Activated naive CD8-positive, alpha-beta T cell treated with anti-CD3 and anti-CD28 coated beads for 36 hours (primary cell): Measurements from ENCODE around the gene GRIPAP1. TPM values are rescaled to one million over a fixed set of nuclear protein-coding genes. Genes with fewer than 3 reads are reported as not detected.

Source experiments
- DNase-seq: peaks from one replicate; pipeline ENCODE4 v3.0.0; 2021
- H3K27ac Mint-ChIP-seq: one replicate; pipeline ENCODE4 v1.8.0; 2022; ENCODE audit warnings: mild to moderate bottlenecking, moderate library complexity, mixed read lengths
- H3K27me3 Mint-ChIP-seq: one replicate; pipeline ENCODE4 v1.8.0; 2022; ENCODE audit warnings: mild to moderate bottlenecking, mixed read lengths
- H3K36me3 Mint-ChIP-seq: one replicate; pipeline ENCODE4 v1.8.0; 2021; ENCODE audit warnings: mild to moderate bottlenecking, mixed read lengths
- H3K4me1 Mint-ChIP-seq: one replicate; pipeline ENCODE4 v1.8.0; 2021; ENCODE audit warnings: mixed read lengths
- H3K4me3 Mint-ChIP-seq: one replicate; pipeline ENCODE4 v1.8.0; 2022; ENCODE audit warnings: mild to moderate bottlenecking, moderate library complexity, mixed read lengths
- H3K9me3 Mint-ChIP-seq: one replicate; pipeline ENCODE4 v1.8.0; 2022; ENCODE audit warnings: mixed read lengths
- total RNA-seq, 2 experiments: library from RNA; stranded (reverse); gene quantifications; one replicate each; pipeline ENCODE4 v1.2.3, GENCODE V29; 2021

GRIPAP1 gene
- total RNA-seq, 2 experiments from 2014 or later: 53.7 to 54.3 TPM

DNA sequence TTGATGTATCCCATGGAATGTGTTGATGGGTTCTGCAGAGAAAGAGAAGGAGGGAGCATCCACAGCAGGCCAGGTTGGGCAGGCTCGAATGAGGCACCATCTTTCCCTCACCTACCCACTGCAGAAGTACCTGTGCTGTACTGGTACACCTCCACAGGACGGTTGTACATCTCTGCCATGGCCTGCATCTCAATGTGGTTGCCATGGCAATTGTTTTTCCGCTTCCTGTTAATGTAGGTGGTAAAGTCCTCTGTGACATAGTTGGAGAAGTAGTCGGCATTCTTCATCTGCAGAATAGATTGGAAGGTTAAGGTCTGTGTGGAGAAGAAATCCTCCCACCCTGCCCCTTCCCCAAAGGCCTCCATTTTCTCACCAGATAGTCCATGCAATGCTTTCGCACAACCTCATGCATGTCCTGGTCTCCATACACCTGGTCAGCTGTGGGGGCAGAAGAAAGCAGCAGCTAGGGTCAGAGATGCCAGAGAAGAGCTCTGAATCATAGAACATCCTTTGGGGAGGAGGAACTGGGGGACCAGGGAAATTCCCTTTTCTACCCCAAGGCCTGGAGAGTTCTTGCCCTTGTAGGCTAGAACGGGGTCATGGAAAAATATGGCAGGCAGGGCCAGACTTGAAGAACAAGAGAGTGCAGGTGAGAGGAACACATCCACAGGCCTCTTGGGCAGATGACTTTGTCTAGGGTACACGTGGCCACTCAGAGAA is 67.3 kb downstream of the GRIPAP1 start:
- H3K36me3 Mint-ChIP-seq: peaks cover 59% of the 10 kb centered on the region
- peak overlapping the region; percentile 55 for H3K4me3 Mint-ChIP-seq
- H3K4me1 Mint-ChIP-seq: peaks cover 53% of the 10 kb centered on the region
- peak overlapping the region; percentile 99 for H3K27ac Mint-ChIP-seq
- no peak for DNase-seq
- no peaks in the 10 kb centered on the region for H3K9me3 Mint-ChIP-seq
- H3K27me3 Mint-ChIP-seq: no peaks in the 10 kb centered on the region

DNA sequence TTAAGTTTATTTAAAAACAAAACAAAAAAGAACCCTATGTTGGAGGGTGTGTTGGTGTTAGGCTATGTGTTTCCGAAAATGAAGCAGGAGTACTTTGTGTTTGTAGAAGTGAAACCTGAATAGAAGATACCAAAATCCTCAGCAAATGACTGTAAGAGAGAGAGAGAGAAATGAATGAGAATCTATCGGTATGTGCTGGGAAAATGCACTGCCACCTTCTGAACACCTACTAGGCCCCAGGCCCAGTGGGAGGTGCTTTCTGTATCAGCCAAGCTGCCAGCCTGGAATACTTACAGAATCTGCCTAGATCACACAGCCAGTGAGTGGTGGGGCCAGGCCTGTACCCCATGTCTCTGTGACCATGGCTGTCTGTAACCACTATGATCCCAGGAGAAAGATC is 68.3 kb downstream of the GRIPAP1 start:
- DNase-seq: no peak
- peaks cover 56% of the 10 kb centered on the region for H3K36me3 Mint-ChIP-seq
- H3K4me1 Mint-ChIP-seq: peaks cover 43% of the 10 kb centered on the region
- no peaks in the 10 kb centered on the region for H3K27me3 Mint-ChIP-seq
- no peaks in the 10 kb centered on the region for H3K9me3 Mint-ChIP-seq
- peak overlapping the region; percentile 99 for H3K27ac Mint-ChIP-seq
- H3K4me3 Mint-ChIP-seq: peak overlapping the region; percentile 47

DNA sequence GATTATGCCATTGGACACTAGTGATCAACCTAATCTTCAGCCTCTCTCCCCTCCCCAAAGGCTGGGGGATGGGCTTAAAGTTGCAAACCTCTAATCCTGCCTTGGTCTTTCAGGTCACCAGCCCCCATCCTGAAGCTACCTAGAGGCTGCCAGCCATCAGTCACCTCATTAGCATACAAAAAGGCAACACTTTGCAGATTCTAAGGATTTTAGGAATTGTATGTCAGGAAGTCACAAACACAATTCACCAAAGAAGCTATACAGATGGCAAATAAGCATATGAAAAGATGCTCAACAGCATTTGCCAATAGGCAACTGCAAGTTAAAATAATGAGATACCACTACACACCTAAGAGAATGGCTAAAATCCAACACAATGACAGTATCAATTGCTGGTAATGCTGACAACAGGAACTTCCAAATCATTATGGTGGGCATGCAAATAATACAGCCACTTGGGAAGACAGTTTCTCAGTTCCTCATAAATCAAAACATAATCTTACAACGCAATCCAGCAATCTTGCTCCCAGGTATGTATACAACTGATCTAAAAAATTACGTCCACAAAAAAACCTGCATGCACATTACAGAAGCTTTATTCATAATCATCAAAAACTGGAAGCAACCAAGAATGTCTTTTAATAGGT is 74.2 kb downstream of the GRIPAP1 start:
- Mint-ChIP-seq H3K4me1 (peaks cover 17% of the 10 kb centered on the region), H3K9me3 (no peaks in the 10 kb centered on the region), H3K36me3 (peaks cover 26% of the 10 kb centered on the region), H3K27ac (no peak overlapping the region), H3K27me3 (no peaks in the 10 kb centered on the region), H3K4me3 (no peak overlapping the region)
- DNase-seq: no peak

DNA sequence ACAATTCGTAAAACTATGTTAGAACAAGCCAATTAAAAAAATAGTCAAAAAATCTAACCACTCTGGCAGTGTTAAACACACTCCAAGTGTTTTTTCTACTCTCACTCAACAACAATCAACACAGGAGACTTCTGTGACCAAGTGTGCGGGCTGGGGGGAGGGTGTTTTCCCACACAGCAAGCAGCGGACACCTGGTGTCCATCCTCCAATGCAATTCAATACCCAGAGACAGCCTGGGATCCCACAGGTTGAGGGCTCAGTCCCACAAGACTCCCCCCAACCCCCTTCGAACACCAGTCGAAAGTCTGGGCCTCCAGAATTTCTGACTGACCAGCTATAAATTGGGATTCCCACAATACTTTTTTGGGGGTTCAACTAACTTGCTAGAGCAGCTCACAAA is 74.9 kb downstream of the GRIPAP1 start:
- no peak for DNase-seq
- no peak overlapping the region for H3K27ac Mint-ChIP-seq
- H3K4me1 Mint-ChIP-seq: peaks cover 19% of the 10 kb centered on the region
- no peak overlapping the region for H3K4me3 Mint-ChIP-seq
- no peaks in the 10 kb centered on the region for H3K27me3 Mint-ChIP-seq
- peaks cover 27% of the 10 kb centered on the region for H3K36me3 Mint-ChIP-seq
- H3K9me3 Mint-ChIP-seq: no peaks in the 10 kb centered on the region

DNA sequence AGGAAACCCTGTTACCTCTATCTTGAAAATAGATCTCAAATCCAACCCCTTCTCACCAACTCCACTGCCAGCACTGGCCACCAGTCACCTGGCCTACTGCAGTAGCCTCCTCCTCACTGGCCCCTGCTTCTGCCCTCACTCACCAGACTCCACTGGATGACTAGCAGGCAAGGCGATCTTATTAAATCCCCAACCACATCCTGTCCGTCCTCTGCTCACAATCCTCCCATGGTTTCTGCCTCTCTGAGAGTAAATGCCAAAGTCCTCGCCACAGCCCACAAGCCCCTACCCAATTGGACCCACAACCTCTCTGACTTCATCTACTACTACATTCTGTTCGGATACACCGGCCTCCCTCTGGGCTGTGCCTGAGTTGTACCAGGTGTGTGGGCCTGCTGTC is 77.8 kb downstream of the GRIPAP1 start:
- H3K36me3 Mint-ChIP-seq: peaks cover 30% of the 10 kb centered on the region
- peak overlapping the region; percentile 78 for H3K27ac Mint-ChIP-seq
- peaks cover 43% of the 10 kb centered on the region for H3K4me1 Mint-ChIP-seq
- DNase-seq: no peak
- H3K9me3 Mint-ChIP-seq: no peaks in the 10 kb centered on the region
- no peaks in the 10 kb centered on the region for H3K27me3 Mint-ChIP-seq
- no peak overlapping the region for H3K4me3 Mint-ChIP-seq

DNA sequence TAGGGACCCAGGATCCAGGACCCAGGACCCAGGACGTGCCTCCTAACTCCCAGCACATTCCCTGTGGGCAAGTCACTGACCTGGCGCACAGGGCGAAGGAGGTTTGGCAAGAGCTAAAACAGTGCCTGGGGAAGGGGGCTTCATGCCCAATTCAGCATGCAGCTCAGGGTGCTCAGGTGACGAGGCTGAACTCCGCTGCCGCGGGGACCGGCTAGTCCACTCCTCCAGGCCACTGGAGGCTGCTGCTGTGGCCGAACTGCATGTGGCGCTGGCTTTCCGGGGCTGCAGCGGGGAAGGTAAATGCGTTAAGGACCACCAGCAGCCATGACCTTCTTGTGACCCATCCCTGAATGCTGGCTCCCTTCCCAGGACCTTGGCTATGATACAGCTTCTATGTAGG is 78.3 kb downstream of the GRIPAP1 start:
- no peak overlapping the region for H3K4me3 Mint-ChIP-seq
- peaks cover 43% of the 10 kb centered on the region for H3K4me1 Mint-ChIP-seq
- H3K27me3 Mint-ChIP-seq: no peaks in the 10 kb centered on the region
- peak overlapping the region; percentile 78 for H3K27ac Mint-ChIP-seq
- no peaks in the 10 kb centered on the region for H3K9me3 Mint-ChIP-seq
- H3K36me3 Mint-ChIP-seq: peaks cover 30% of the 10 kb centered on the region
- no peak for DNase-seq

Other genes starting within 250 kb of the GRIPAP1 start
- gene GLOD5, start 240.5 kb downstream of the GRIPAP1 start, total RNA-seq: not detected
- gene GATA1, start 215.7 kb downstream of the GRIPAP1 start, total RNA-seq: not detected
- 10 to 100 TPM; 45.3 to 50.0 TPM for gene HDAC6, start 200.2 kb downstream of the GRIPAP1 start, total RNA-seq
- under 1 TPM; 0.54 to 0.70 TPM for gene ERAS, start 175.8 kb downstream of the GRIPAP1 start, total RNA-seq
- gene PCSK1N, start 166.7 kb downstream of the GRIPAP1 start, total RNA-seq: 1 to 10 TPM; 1.4 to 1.8 TPM
- gene TIMM17B, start 104.5 kb downstream of the GRIPAP1 start, total RNA-seq: 10 to 100 TPM; 57.8 to 60.5 TPM
- gene PQBP1, start 104.3 kb downstream of the GRIPAP1 start, total RNA-seq: 10 to 100 TPM; 84.3 to 85.7 TPM
- 10 to 100 TPM; 20.8 to 24.0 TPM for gene SLC35A2, start 90.6 kb downstream of the GRIPAP1 start, total RNA-seq
- 100 to 1,000 TPM; 213 to 219 TPM for gene PIM2, start 83.2 kb downstream of the GRIPAP1 start, total RNA-seq
- gene OTUD5, start 44.7 kb downstream of the GRIPAP1 start, total RNA-seq: 10 to 100 TPM; 57.3 to 59.5 TPM
- gene KCND1, start 30.4 kb downstream of the GRIPAP1 start, total RNA-seq: 1 to 10 TPM; 1.2 to 1.3 TPM
- gene TFE3, start 41.1 kb upstream of the GRIPAP1 start, total RNA-seq: 10 to 100 TPM; 21.0 to 23.3 TPM
- gene CCDC120, start 56.7 kb upstream of the GRIPAP1 start, total RNA-seq: 1 to 10 TPM; 3.7 to 4.3 TPM
- gene PRAF2, start 71.7 kb upstream of the GRIPAP1 start, total RNA-seq: 10 to 100 TPM; 10.1 to 11.9 TPM
- 10 to 100 TPM; 23.7 to 31.1 TPM for gene WDR45, start 77.6 kb upstream of the GRIPAP1 start, total RNA-seq
- gene GPKOW, start 121.5 kb upstream of the GRIPAP1 start, total RNA-seq: 10 to 100 TPM; 19.9 to 20.0 TPM
- gene MAGIX, start 160.5 kb upstream of the GRIPAP1 start, total RNA-seq: under 1 TPM; 0.47 to 0.88 TPM
- 10 to 100 TPM; 46.8 to 48.2 TPM for gene PLP2, start 169.6 kb upstream of the GRIPAP1 start, total RNA-seq
- 10 to 100 TPM; 16.3 to 16.7 TPM for gene PRICKLE3, start 184.1 kb upstream of the GRIPAP1 start, total RNA-seq
- 1 to 10 TPM; 4.4 to 4.6 TPM for gene SYP, start 197.9 kb upstream of the GRIPAP1 start, total RNA-seq
- gene CACNA1F, start 231.1 kb upstream of the GRIPAP1 start, total RNA-seq: under 1 TPM; 0.72 to 0.85 TPM
- 10 to 100 TPM; 18.3 to 18.9 TPM for gene CCDC22, start 233.2 kb upstream of the GRIPAP1 start, total RNA-seq